Naive thymus-derived CD4-positive, alpha-beta T cell (primary cell): ENCODE data around the gene POU1F1. TPM values are rescaled to one million over a fixed set of nuclear protein-coding genes. Genes with fewer than 3 reads are reported as not detected.

Source experiments
- ATAC-seq: fragments of 150-1000 bp; cut with Tn5 transposase; 2 replicates; pipeline ENCODE4 v1.10.0; 2021; ENCODE audit warnings: mild to moderate bottlenecking, moderate library complexity
- CTCF ChIA-PET: fragments of 350-600 bp; sonication (Branson Sonifier 250); formaldehyde crosslinking; loops from one replicate; lab custom pipeline; 2021; ENCODE audit warnings: antibody characterized with exemption; lab: Charles Lee
- POLR2A ChIA-PET: fragments of 350-600 bp; sonication (Branson Sonifier 250); formaldehyde crosslinking; loops from one replicate; lab custom pipeline; 2021; ENCODE audit warnings: antibody characterized with exemption, inconsistent platforms; lab: Charles Lee
- DNase-seq, 9 donors: peaks; one replicate each; pipeline versions ENCODE4 v3.0.0 to v3.0.0-alpha.2; 2020 to 2022; ENCODE audit warnings: mixed read lengths in 1 of 9
- H3K27ac ChIP-seq: one replicate; pipeline ENCODE4 v1.7.0; 2013; ENCODE audit warnings: mild to moderate bottlenecking, low read depth, low read length, moderate library complexity
- H3K27me3 ChIP-seq, 2 donors: one replicate each; pipeline ENCODE4 v1.7.0; 2013; ENCODE audit warnings: low read length in 2 of 2, mild to moderate bottlenecking in 2 of 2, moderate library complexity in 2 of 2; ENCODE audit not compliant: control insufficient read depth in 2 of 2, insufficient read depth in 2 of 2
- H3K36me3 ChIP-seq, 3 experiments: 1 replicate in 2 of 3; 2 replicates in 1 of 3; pipeline ENCODE4 v1.7.0; 2013; ENCODE audit warnings: low read length in 3 of 3, mild to moderate bottlenecking in 3 of 3, moderate library complexity in 1 of 3; ENCODE audit not compliant: insufficient read depth in 3 of 3, control insufficient read depth in 2 of 3
- H3K4me1 ChIP-seq, 2 donors: one replicate each; pipeline ENCODE4 v1.7.0; 2013; ENCODE audit warnings: low read length in 2 of 2, mild to moderate bottlenecking in 2 of 2, moderate library complexity in 1 of 2; ENCODE audit not compliant: control insufficient read depth in 2 of 2, insufficient read depth in 2 of 2
- H3K4me3 ChIP-seq: 2 replicates; pipeline ENCODE4 v1.7.0; 2013; ENCODE audit warnings: mild to moderate bottlenecking, low read length
- H3K9me3 ChIP-seq, 3 experiments: 1 replicate in 2 of 3; 2 replicates in 1 of 3; pipeline ENCODE4 v1.7.0; 2013; ENCODE audit warnings: low read length in 3 of 3; ENCODE audit not compliant: control insufficient read depth in 2 of 3
- H3K27ac Mint-ChIP-seq, 9 donors: one replicate each; pipeline ENCODE4 v1.8.0; 2020 to 2022; ENCODE audit warnings: mixed read lengths in 9 of 9, mild to moderate bottlenecking in 8 of 9, moderate library complexity in 5 of 9, inconsistent platforms in 2 of 9
- H3K27me3 Mint-ChIP-seq, 5 donors: one replicate each; pipeline ENCODE4 v1.8.0; 2021 to 2022; ENCODE audit warnings: mixed read lengths in 5 of 5, mild to moderate bottlenecking in 1 of 5
- H3K36me3 Mint-ChIP-seq, 5 donors: one replicate each; pipeline ENCODE4 v1.8.0; 2020 to 2022; ENCODE audit warnings: mixed read lengths in 5 of 5, mild to moderate bottlenecking in 3 of 5, inconsistent platforms in 1 of 5
- H3K4me1 Mint-ChIP-seq, 7 donors: one replicate each; pipeline ENCODE4 v1.8.0; 2020 to 2022; ENCODE audit warnings: mixed read lengths in 7 of 7, mild to moderate bottlenecking in 3 of 7, inconsistent platforms in 1 of 7
- H3K4me3 Mint-ChIP-seq, 10 donors: one replicate each; pipeline ENCODE4 v1.8.0; 2020 to 2022; ENCODE audit warnings: mild to moderate bottlenecking in 10 of 10, mixed read lengths in 10 of 10, moderate library complexity in 6 of 10, inconsistent platforms in 2 of 10
- H3K9me3 Mint-ChIP-seq, 11 donors: one replicate each; pipeline ENCODE4 v1.8.0; 2020 to 2022; ENCODE audit warnings: mixed read lengths in 11 of 11, mild to moderate bottlenecking in 4 of 11, inconsistent platforms in 1 of 11, moderate library complexity in 1 of 11
- intact Hi-C, 2 donors: fragments of 100-400 bp; cut with micrococcal nuclease; formaldehyde crosslinking; loops; one replicate each; pipeline ENCODE4 v1.15.1; 2023
- polyA plus RNA-seq, 2 donors: library from polyadenylated mRNA; unstranded; fragments of 300-500 nt; fragmentation: Illumina TruSeq; gene quantifications; one replicate each; pipeline ENCODE4 v1.2.3, GENCODE V29; 2021
- total RNA-seq, 6 experiments: library from RNA in 5 of 6; stranded (reverse) in 5 of 6; gene quantifications; 1 replicate in 5 of 6; 2 replicates in 1 of 6; pipeline ENCODE4 v1.2.3 and lab custom pipeline; 2021 to 2026

POU1F1 gene
- total and polyA plus RNA-seq, 7 experiments from 2014 or later = not detected

GRCh38 chr3:87247430-87247773, 29.0 kb downstream of the POU1F1 start:
- H3K9me3 Mint-ChIP-seq = no peaks in the 10 kb centered on the region
- Histone ChIP-seq H3K4me3 (no peak overlapping the region), H3K4me1 (no peaks in the 10 kb centered on the region), H3K27ac (no peak overlapping the region), H3K36me3 (peaks cover 0 to 23% (median 4%) of the 10 kb centered on the region in 3 experiments), H3K27me3 (no peaks in the 10 kb centered on the region), H3K9me3 (no peaks in the 10 kb centered on the region)
- H3K36me3 Mint-ChIP-seq = peaks cover 5 to 33% (median 26%) of the 10 kb centered on the region in 5 donors
- no peak for ATAC-seq
- no peak overlapping the region for H3K27ac Mint-ChIP-seq
- ChIA-PET CTCF (interaction anchor here (1.2 kb wide), 1 partner anchor 11 kb away, joined by 3 read pairs; no protein-coding TSS in a partner anchor), POLR2A (no interaction called here)
- intact Hi-C loops = loop anchor here in 1 of 2 donors (2.0 kb wide), 1 partner anchor 19 kb away; no protein-coding TSS in a partner anchor
- no peak for DNase-seq
- no peak overlapping the region for H3K4me3 Mint-ChIP-seq
- no peaks in the 10 kb centered on the region for H3K27me3 Mint-ChIP-seq
- H3K4me1 Mint-ChIP-seq = peaks cover 0 to 24% (median 14%) of the 10 kb centered on the region in 7 donors

GRCh38 chr3:87246662-87247429, 29.5 kb downstream of the POU1F1 start:
- intact Hi-C loops = loop anchor here in 1 of 2 donors (2.0 kb wide), 1 partner anchor 18 kb away; no protein-coding TSS in a partner anchor
- peaks cover 5 to 33% (median 29%) of the 10 kb centered on the region in 5 donors for H3K36me3 Mint-ChIP-seq
- POLR2A ChIA-PET = no interaction called here

GRCh38 chr3:87236093-87236492, 40.3 kb downstream of the POU1F1 start:
- intact Hi-C loops = no loop called here
- no peaks in the 10 kb centered on the region for H3K4me1 ChIP-seq
- peaks cover 3 to 80% (median 62%) of the 10 kb centered on the region in 7 donors for H3K4me1 Mint-ChIP-seq
- no peaks in the 10 kb centered on the region for H3K27me3 ChIP-seq
- DNase-seq (no peak), ATAC-seq (no peak)
- H3K36me3 Mint-ChIP-seq = peaks cover 0 to 38% (median 11%) of the 10 kb centered on the region in 5 donors
- no peaks in the 10 kb centered on the region for H3K9me3 Mint-ChIP-seq
- POLR2A ChIA-PET = no interaction called here
- no peak overlapping the region for H3K27ac Mint-ChIP-seq
- no peak overlapping the region for H3K4me3 Mint-ChIP-seq
- H3K4me3 ChIP-seq = no peak overlapping the region
- CTCF ChIA-PET = no interaction called here
- H3K27ac ChIP-seq = no peak overlapping the region
- no peaks in the 10 kb centered on the region for H3K27me3 Mint-ChIP-seq
- no peaks in the 10 kb centered on the region for H3K9me3 ChIP-seq
- H3K36me3 ChIP-seq = peaks cover 0 to 4% (median 0%) of the 10 kb centered on the region in 3 experiments

More at GRCh38 chr3:87246662-87247429, 29.5 kb downstream of the POU1F1 start:
- Histone ChIP-seq H3K4me1 (no peaks in the 10 kb centered on the region), H3K27ac (no peak overlapping the region), H3K9me3 (no peaks in the 10 kb centered on the region), H3K27me3 (no peaks in the 10 kb centered on the region), H3K4me3 (no peak overlapping the region), H3K36me3 (peaks cover 0 to 17% (median 4%) of the 10 kb centered on the region in 3 experiments)
- H3K9me3 Mint-ChIP-seq = no peaks in the 10 kb centered on the region
- H3K4me3 Mint-ChIP-seq = no peak overlapping the region
- ATAC-seq = no peak
- peaks cover 0 to 29% (median 19%) of the 10 kb centered on the region in 7 donors for H3K4me1 Mint-ChIP-seq
- no peaks in the 10 kb centered on the region for H3K27me3 Mint-ChIP-seq
- CTCF ChIA-PET = interaction anchor here (1.2 kb wide), 1 partner anchor 12 kb away, joined by 3 read pairs; no protein-coding TSS in a partner anchor
- no peak overlapping the region for H3K27ac Mint-ChIP-seq
- DNase-seq = no peak

GRCh38 chr3:87233805-87234204, 42.6 kb downstream of the POU1F1 start:
- Mint-ChIP-seq H3K27me3 (no peaks in the 10 kb centered on the region), H3K4me3 (no peak overlapping the region), H3K27ac (no peak overlapping the region), H3K9me3 (no peaks in the 10 kb centered on the region), H3K36me3 (peaks cover 0 to 40% (median 12%) of the 10 kb centered on the region in 5 donors), H3K4me1 (peaks cover 15 to 83% (median 69%) of the 10 kb centered on the region in 7 donors)
- Histone ChIP-seq H3K27me3 (no peaks in the 10 kb centered on the region), H3K36me3 (peaks cover 0 to 4% (median 0%) of the 10 kb centered on the region in 3 experiments), H3K27ac (no peak overlapping the region), H3K9me3 (no peaks in the 10 kb centered on the region), H3K4me3 (no peak overlapping the region), H3K4me1 (peaks cover under 1 to 4% of the 10 kb centered on the region in 2 donors)
- DNase-seq (no peak), ATAC-seq (no peak)
- POLR2A ChIA-PET = interaction anchor here (0.8 kb wide), 1 partner anchor 21 kb away, joined by 3 read pairs; no protein-coding TSS in a partner anchor
- intact Hi-C loops = no loop called here
- CTCF ChIA-PET = no interaction called here

- Histone ChIP-seq H3K4me3 (no peak overlapping the region), H3K36me3 (peaks cover 0 to 12% (median 0%) of the 10 kb centered on the region in 3 experiments), H3K27me3 (no peaks in the 10 kb centered on the region), H3K4me1 (peaks cover 12 to 17% of the 10 kb centered on the region in 2 donors), H3K9me3 (no peaks in the 10 kb centered on the region), H3K27ac (no peak overlapping the region)
- intact Hi-C loops = loop anchor here in 1 of 2 donors (2.0 to 5.0 kb wide), 2 partner anchors 18 to 33 kb away; no protein-coding TSS in a partner anchor
- H3K27ac Mint-ChIP-seq = peak overlapping the region in 2 of 9 donors; percentile 98 to 99
- H3K9me3 Mint-ChIP-seq = no peaks in the 10 kb centered on the region
- POLR2A ChIA-PET = interaction anchor here (0.6 kb wide), 1 partner anchor 237 kb away, joined by 3 read pairs; no protein-coding TSS in a partner anchor
- H3K36me3 Mint-ChIP-seq = peaks cover 0 to 24% (median 7%) of the 10 kb centered on the region in 5 donors
- no peak for ATAC-seq
- peak overlapping the region in 9 of 10 donors; percentile 91 to 99 (median 98) for H3K4me3 Mint-ChIP-seq
- CTCF ChIA-PET = no interaction called here
- no peak for DNase-seq
- peaks cover 29 to 79% (median 55%) of the 10 kb centered on the region in 7 donors for H3K4me1 Mint-ChIP-seq
- H3K27me3 Mint-ChIP-seq = peaks cover 0 to 18% (median 0%) of the 10 kb centered on the region in 5 donors
These were observed 47.3 kb downstream of the POU1F1 start for GRCh38 chr3:87229113-87229512.

GRCh38 chr3:87228316-87228715, 48.1 kb downstream of the POU1F1 start:
- CTCF ChIA-PET = no interaction called here
- H3K27me3 Mint-ChIP-seq = peaks cover 0 to 20% (median 0%) of the 10 kb centered on the region in 5 donors
- H3K4me3 Mint-ChIP-seq = peak overlapping the region; percentile 91 to 99 (median 98)
- Histone ChIP-seq H3K9me3 (no peaks in the 10 kb centered on the region), H3K4me1 (peaks cover 12 to 17% of the 10 kb centered on the region in 2 donors), H3K36me3 (peaks cover 0 to 12% (median 0%) of the 10 kb centered on the region in 3 experiments), H3K4me3 (peak overlapping the region; percentile 81), H3K27me3 (no peaks in the 10 kb centered on the region), H3K27ac (no peak overlapping the region)
- ATAC-seq = no peak
- H3K9me3 Mint-ChIP-seq = no peaks in the 10 kb centered on the region
- H3K27ac Mint-ChIP-seq = peak overlapping the region in 7 of 9 donors; percentile 31 to 99 (median 98)
- intact Hi-C loops = loop anchor here in 1 of 2 donors (2.0 to 5.0 kb wide), 2 partner anchors 18 to 34 kb away; no protein-coding TSS in a partner anchor
- POLR2A ChIA-PET = interaction anchor here (0.6 kb wide), 1 partner anchor 15 kb away, joined by 3 read pairs; no protein-coding TSS in a partner anchor
- no peak for DNase-seq
- H3K36me3 Mint-ChIP-seq = peaks cover 0 to 21% (median 7%) of the 10 kb centered on the region in 5 donors
- peaks cover 28 to 71% (median 52%) of the 10 kb centered on the region in 7 donors for H3K4me1 Mint-ChIP-seq
